Measurements from ENCODE around the gene CSE1L.
A peak's percentile ranks its signal among the peaks of the same experiment; 100 is the strongest.

Gene CSE1L

GRCh38 chr20:49032455-49032854 lies 13.7 kb upstream of the CSE1L start:
- no peak overlapping the region for H3K27ac ChIP-seq (ENCODE audit: extremely low read depth, low read depth, low read length)
- POLR2A ChIA-PET = interaction anchor here (1.1 to 1.6 kb wide), 2 partner anchors 13 to 15 kb away, joined by 4 to 8 read pairs; partner anchors contain the start of gene CSE1L
- H3K36me3 ChIP-seq (ENCODE audit: control insufficient read depth in 2 of 2, insufficient read depth in 1 of 2, low read length in 2 of 2) = peaks cover 0 to 59% of the 10 kb centered on the region in 2 experiments; a peak in 2 of 3 replicates
- no peak overlapping the region for H3K4me3 ChIP-seq (ENCODE audit: low read depth, low read length)
- H3K4me1 ChIP-seq (ENCODE audit: control insufficient read depth, insufficient read depth, low read length) = no peaks in the 10 kb centered on the region; the same call in 1 of the 2 replicates
- TF ChIP-seq IKZF3 (tag by site-specific recombination; IDR thresholded peaks at IDR 0.05) (no peak), ZNF701 (tag by site-specific recombination; IDR thresholded peaks at IDR 0.05) (no peak), PBX3 (CRISPR knock-in tag; IDR thresholded peaks at IDR 0.05) (no peak), ZNF280D (tag by site-specific recombination; IDR thresholded peaks at IDR 0.05) (no peak), ZNF645 (tag by site-specific recombination; IDR thresholded peaks at IDR 0.05) (no peak), TRIM28 (IDR thresholded peaks at IDR 0.05; ENCODE audit: borderline replicate concordance, low read length) (no peak), SP2 (tag by site-specific recombination; IDR thresholded peaks at IDR 0.05) (no peak), ZNF529 (tag by site-specific recombination; IDR thresholded peaks at IDR 0.05; ENCODE audit: insufficient replicate concordance) (no peak), ZBTB17 (tag by site-specific recombination; IDR thresholded peaks at IDR 0.05) (no peak), ZFHX2 (tag by site-specific recombination; conservative IDR thresholded peaks at IDR 0.05) (no peak), ZNF223 (tag by site-specific recombination; IDR thresholded peaks at IDR 0.05) (no peak)
- CTCF ChIA-PET = interaction anchor here (0.7 kb wide), 1 partner anchor 92 kb away, joined by 3 read pairs; no protein-coding TSS in a partner anchor
- H3K9me3 ChIP-seq (ENCODE audit: control insufficient read depth, insufficient read depth, low read depth, low read length) = no peaks in the 10 kb centered on the region

GRCh38 chr20:49034070-49034732 lies 11.9 kb upstream of the CSE1L start:
- TF ChIP-seq ZNF184 (tag by site-specific recombination; IDR thresholded peaks at IDR 0.05) (no peak), ZNF549 (tag by site-specific recombination; IDR thresholded peaks at IDR 0.05) (no peak), ZNF112 (tag by site-specific recombination; IDR thresholded peaks at IDR 0.05) (no peak)
- H3K36me3 ChIP-seq (ENCODE audit: control insufficient read depth in 2 of 2, insufficient read depth in 1 of 2, low read length in 2 of 2) = peaks cover 0 to 46% of the 10 kb centered on the region in 2 experiments; a peak in 2 of 3 replicates
- H3K4me1 ChIP-seq (ENCODE audit: control insufficient read depth, insufficient read depth, low read length) = no peaks in the 10 kb centered on the region
- ChIA-PET CTCF (interaction anchor here (0.6 to 1.8 kb wide), 3 partner anchors 44 to 399 kb away, joined by 3 to 4 read pairs (median 3); no protein-coding TSS in a partner anchor), POLR2A (no interaction called here)
- no peak overlapping the region for H3K27ac ChIP-seq (ENCODE audit: extremely low read depth, low read depth, low read length)
- no peaks in the 10 kb centered on the region for H3K9me3 ChIP-seq (ENCODE audit: control insufficient read depth, insufficient read depth, low read depth, low read length)
- no peak overlapping the region for H3K4me3 ChIP-seq (ENCODE audit: low read depth, low read length)

GRCh38 chr20:49037962-49038387 lies 8.1 kb upstream of the CSE1L start:
- TF ChIP-seq RBAK (tag by site-specific recombination; IDR thresholded peaks at IDR 0.05) (no peak), ZNF18 (tag by site-specific recombination; IDR thresholded peaks at IDR 0.05) (no peak), WT1 (tag by site-specific recombination; IDR thresholded peaks at IDR 0.05) (peak; percentile 15; the same call in 1 of the 2 replicates), ZBTB7A (tag by site-specific recombination; IDR thresholded peaks at IDR 0.05; ENCODE audit: low read depth) (no peak), ZNF248 (tag by site-specific recombination; IDR thresholded peaks at IDR 0.05) (no peak), ZNF514 (tag by site-specific recombination; IDR thresholded peaks at IDR 0.05) (no peak)
- ChIA-PET CTCF (interaction anchor here (0.6 to 2.4 kb wide), 4 partner anchors 9 to 1493 kb away, joined by 3 to 7 read pairs (median 3); no protein-coding TSS in a partner anchor), POLR2A (interaction anchor here (0.6 to 2.7 kb wide), 3 partner anchors 9 to 44 kb away, joined by 3 to 12 read pairs (median 3); partner anchors contain the start of gene CSE1L)
- H3K4me1 ChIP-seq (ENCODE audit: control insufficient read depth, insufficient read depth, low read length) = no peaks in the 10 kb centered on the region
- H3K36me3 ChIP-seq (ENCODE audit: control insufficient read depth in 2 of 2, insufficient read depth in 1 of 2, low read length in 2 of 2) = peaks cover 0 to 25% of the 10 kb centered on the region in 2 experiments; a peak in 2 of 3 replicates
- H3K9me3 ChIP-seq (ENCODE audit: control insufficient read depth, insufficient read depth, low read depth, low read length) = no peaks in the 10 kb centered on the region
- H3K27ac ChIP-seq (ENCODE audit: extremely low read depth, low read depth, low read length) = no peak overlapping the region
- no peak overlapping the region for H3K4me3 ChIP-seq (ENCODE audit: low read depth, low read length)

All from HEK293 (cell line).